Measurements from ENCODE around the gene PLIN5.

PLIN5 gene

DNA sequence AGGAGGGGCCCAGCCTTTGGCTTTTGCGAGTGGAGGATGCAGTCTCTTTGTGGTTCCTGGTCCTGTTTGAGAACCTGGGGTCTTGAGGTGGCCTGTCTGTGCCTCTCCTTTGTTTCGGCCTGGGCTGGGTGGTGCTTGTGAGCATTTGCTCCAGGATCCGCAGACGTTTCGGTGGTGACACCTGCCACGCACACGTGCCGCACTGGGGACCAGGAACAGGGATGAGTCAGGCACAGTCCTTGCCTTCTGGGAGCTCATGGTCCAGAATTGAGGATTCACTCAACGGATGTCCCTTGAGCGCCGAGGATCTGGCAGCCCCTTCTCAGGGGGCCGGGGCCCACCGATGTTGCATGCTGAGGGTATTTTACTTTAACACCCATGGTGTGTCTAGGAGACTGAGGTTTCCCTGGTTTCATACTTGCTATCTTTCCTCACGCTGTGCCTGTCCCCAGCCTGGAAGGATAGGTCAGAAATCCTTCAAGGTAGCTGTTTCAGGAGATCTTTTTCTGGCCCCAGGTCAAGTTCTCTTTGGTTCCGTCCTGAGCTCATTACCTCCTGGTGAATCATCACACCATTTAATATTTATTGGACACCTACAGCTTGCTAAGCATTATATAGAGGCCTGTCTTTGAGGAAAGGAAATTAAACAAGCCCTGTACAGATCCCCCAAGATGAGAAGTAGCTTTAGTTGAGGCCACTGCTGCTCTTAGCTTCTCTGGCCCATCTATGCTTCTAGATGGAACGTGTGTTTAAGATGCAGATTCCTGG is 57.8 kb downstream of the PLIN5 start:
- no peak for DNase-seq

DNA sequence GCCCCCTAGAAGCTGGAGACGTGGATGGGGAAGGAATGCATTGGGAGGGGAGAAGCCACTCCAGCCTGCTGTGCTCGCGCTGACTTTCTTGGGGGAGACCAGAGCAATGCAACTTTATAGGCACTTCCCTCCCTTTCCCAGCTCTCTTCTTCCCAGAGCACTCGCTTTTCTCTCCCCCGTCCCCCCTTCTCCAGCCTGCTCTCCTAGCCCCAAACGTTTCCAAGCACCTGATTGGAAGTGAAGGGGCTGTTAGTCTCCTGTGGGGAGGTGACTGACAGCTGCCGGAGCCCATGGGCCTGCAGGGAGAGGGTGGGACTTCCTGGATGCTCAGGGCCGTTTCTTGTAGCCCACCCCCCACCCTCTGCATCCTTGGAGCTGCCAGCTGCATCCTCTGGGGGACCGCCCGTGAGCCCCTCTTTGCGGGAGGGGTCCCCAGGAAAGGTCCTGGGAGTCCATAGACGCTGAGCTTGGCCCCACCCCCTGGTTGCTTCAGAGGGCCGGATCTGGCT is 60.5 kb downstream of the PLIN5 start:
- no peak for DNase-seq

DNA sequence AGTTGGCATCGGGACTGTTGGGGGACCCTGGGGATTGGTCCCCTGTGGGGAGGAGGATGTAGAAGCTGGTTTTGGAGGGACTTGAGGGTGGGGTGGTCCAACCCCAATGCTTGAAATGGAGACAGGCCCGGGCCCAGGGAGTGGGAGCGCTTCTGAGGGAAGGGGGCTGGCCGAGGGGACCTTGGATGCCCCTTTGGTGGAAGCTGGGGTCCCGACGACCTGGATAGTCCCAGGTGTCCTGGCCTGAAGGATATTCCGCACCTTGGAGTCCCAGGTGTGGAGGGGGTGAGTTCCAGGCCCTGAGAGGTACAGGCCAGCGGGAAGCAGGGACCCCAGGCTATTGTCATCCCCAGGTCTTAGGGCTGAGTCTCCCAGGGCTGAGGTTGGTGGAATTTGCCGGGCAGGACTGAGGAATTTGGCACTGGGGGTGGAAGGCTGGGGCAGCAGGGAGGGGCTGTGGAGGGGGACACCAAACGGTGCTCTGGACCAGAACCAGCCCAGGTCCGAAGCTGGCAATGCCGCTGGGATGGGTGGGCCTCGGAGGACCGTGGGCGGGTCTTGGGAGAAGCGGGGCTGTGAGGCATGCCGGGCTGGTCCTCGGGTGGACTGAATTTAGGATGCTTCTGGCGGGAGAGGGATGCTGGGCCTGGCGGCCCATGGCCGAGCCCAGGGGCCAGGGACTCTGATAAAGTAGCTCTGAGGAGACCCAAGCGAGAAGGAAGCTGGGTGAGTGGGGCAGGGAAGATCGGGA is 61.1 kb downstream of the PLIN5 start:
- no peak for DNase-seq

DNA sequence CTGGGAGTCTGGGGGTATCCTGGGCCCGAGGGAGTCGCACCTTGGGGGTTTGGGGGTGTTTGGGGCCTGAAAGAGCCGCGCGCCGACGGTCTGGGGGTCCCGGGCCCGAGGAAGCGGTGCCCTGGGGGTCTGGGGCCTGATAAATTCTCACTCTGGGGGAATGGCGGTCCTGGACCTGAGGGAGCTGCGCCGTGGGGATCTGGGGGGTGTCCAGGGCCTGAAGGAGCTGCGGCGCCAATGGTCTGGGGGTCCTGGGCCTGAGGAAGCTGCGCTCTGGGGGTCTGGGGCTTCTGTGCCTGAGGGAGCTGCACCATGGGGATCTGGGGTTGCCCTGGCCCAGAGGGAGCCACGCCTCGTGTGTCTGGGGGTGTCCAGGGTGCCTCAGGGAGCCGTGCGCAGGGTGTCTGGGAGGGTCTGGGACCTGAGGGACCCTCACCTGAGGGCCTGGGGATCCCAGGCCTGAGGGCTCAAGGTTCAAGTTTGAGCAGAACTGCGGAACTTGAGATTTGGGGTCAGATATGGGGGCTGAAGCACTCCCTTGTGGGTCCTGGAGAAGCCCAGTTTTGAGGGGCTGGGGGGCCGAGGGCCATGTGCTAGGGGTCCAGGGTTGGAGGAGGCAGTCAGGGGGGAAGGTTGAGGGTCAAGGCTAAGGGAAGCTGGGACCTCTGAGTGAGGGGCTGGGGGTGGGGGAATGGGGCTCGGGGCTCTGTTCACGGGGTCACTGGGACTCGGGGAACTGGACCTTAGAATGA is 61.8 kb downstream of the PLIN5 start:
- no peak for DNase-seq
